HCT116 (cell line): ENCODE results near the gene INPP5E. TPM values are rescaled to one million over a fixed set of nuclear protein-coding genes. Genes with fewer than 3 reads are reported as not detected.

Source experiments
- ATAC-seq: fragments of 200-7000 bp; cut with Tn5 transposase; 2 replicates; pipeline ENCODE4 v1.9.1; 2020; ENCODE audit warnings: mild to moderate bottlenecking, moderate library complexity
- BruUV-seq: library from RNA; stranded (reverse); fragments of 400-500 nt; replicated peaks from 2 replicates; lab custom pipeline; 2021; lab: Mats Ljungman, UMichigan
- CTCF ChIA-PET: fragments of 300-600 bp; sonication (Branson Sonifier 250); formaldehyde crosslinking; loops from one replicate; lab custom pipeline; 2021; ENCODE audit warnings: antibody characterized with exemption; lab: Charles Lee
- POLR2A ChIA-PET: fragments of 300-600, 350-600 bp; sonication (Branson Sonifier 250); formaldehyde crosslinking; loops from one replicate; lab custom pipeline; 2021; ENCODE audit warnings: antibody characterized with exemption; lab: Charles Lee
- RAD21 ChIA-PET, 2 experiments: fragments of 300-600 bp; sonication (Branson Sonifier 250); formaldehyde crosslinking; loops; one replicate each; lab custom pipeline; 2023; ENCODE audit warnings: low total read pairs in 2 of 2; ENCODE audit not compliant: uncharacterized antibody in 2 of 2, unreplicated experiment in 2 of 2, low non-redundant PET in 1 of 2; lab: Charles Lee
- DNase-seq: peaks from one replicate; pipeline ENCODE4 v3.0.0-alpha.2; 2010; ENCODE audit warnings: low read depth, low spot score
- H2AFZ ChIP-seq: fragments of 200-600 bp; shearing (Covaris generic), sonication (generic); 2 replicates; pipeline ENCODE4 v1.6.1; 2017; ENCODE audit warnings: low read depth, mixed run types, mixed read lengths, antibody characterized with exemption, low read length; ENCODE audit not compliant: poor library complexity, severe bottlenecking
- H3K27ac ChIP-seq: 2 replicates; pipeline ENCODE4 v1.5.1; 2012; ENCODE audit warnings: low read depth, low read length
- H3K27me3 ChIP-seq: fragments of 200-600 bp; sonication (generic); 2 replicates; pipeline ENCODE4 v1.6.1; 2016; ENCODE audit warnings: mixed run types, low read length, mixed read lengths; ENCODE audit not compliant: insufficient read depth
- H3K36me3 ChIP-seq, 2 experiments: fragments of 200-500 bp in 1 of 2; fragments of 200-600 bp in 1 of 2; sonication (Bioruptor generic) in 1 of 2; sonication (generic) in 1 of 2; 2 replicates each; pipeline versions ENCODE4 v1.5.1 to v1.6.1; 2014 to 2016; ENCODE audit warnings: low read length in 2 of 2, inconsistent platforms in 1 of 2, mixed read lengths in 1 of 2, mixed run types in 1 of 2; ENCODE audit not compliant: insufficient read depth in 2 of 2, control insufficient read depth in 1 of 2
- H3K4me1 ChIP-seq, 2 experiments: fragments of 200-600 bp in 1 of 2; sonication (generic) in 1 of 2; 2 replicates each; pipeline versions ENCODE4 v1.5.1 to v1.6.1; 2012 to 2017; ENCODE audit warnings: low read length in 2 of 2, inconsistent platforms in 1 of 2, mild to moderate bottlenecking in 1 of 2, mixed read lengths in 1 of 2, mixed run types in 1 of 2, moderate library complexity in 1 of 2; ENCODE audit not compliant: insufficient read depth in 2 of 2, control insufficient read depth in 1 of 2
- H3K4me2 ChIP-seq: fragments of 200-600 bp; sonication (generic); 2 replicates; pipeline ENCODE4 v1.6.1; 2017; ENCODE audit warnings: mixed run types, low read length, mixed read lengths
- H3K4me3 ChIP-seq, 2 experiments: fragments of 200-600 bp in 1 of 2; sonication (generic) in 1 of 2; replicated peaks in 1 of 2; 2 replicates each; pipeline ENCODE4 v1.5.1; 2011 to 2016; ENCODE audit warnings: low read length in 2 of 2, control low read depth in 1 of 2, low read depth in 1 of 2, mild to moderate bottlenecking in 1 of 2, mixed read lengths in 1 of 2, mixed run types in 1 of 2
- H3K79me2 ChIP-seq: fragments of 200-600 bp; sonication (generic); 2 replicates; pipeline ENCODE4 v1.6.1; 2017; ENCODE audit warnings: mild to moderate bottlenecking, mixed run types, low read length, moderate library complexity, mixed read lengths; ENCODE audit not compliant: insufficient read depth
- H3K9ac ChIP-seq: fragments of 200-600 bp; sonication (generic); 2 replicates; pipeline ENCODE4 v1.6.1; 2016; ENCODE audit warnings: low read length, mixed read lengths
- H3K9me2 ChIP-seq: fragments of 200-600 bp; sonication (generic), shearing (Covaris generic); 2 replicates; pipeline ENCODE4 v1.6.1; 2017; ENCODE audit warnings: mixed run types, mild to moderate bottlenecking, moderate library complexity; ENCODE audit not compliant: insufficient read depth
- H3K9me3 ChIP-seq, 2 experiments: fragments of 200-500 bp in 1 of 2; fragments of 200-600 bp in 1 of 2; sonication (Bioruptor generic) in 1 of 2; sonication (generic) in 1 of 2; 2 replicates each; pipeline ENCODE4 v1.6.1; 2014 to 2017; ENCODE audit warnings: low read length in 2 of 2, mixed read lengths in 2 of 2, inconsistent platforms in 1 of 2, low read depth in 1 of 2, mild to moderate bottlenecking in 1 of 2, mixed run types in 1 of 2, moderate library complexity in 1 of 2; ENCODE audit not compliant: control insufficient read depth in 1 of 2, insufficient read depth in 1 of 2
- H4K20me1 ChIP-seq: fragments of 200-600 bp; sonication (generic), shearing (Covaris generic); 2 replicates; pipeline ENCODE4 v1.6.1; 2017; ENCODE audit warnings: mixed run types, mild to moderate bottlenecking, moderate library complexity; ENCODE audit not compliant: insufficient read depth
- CBX3 ChIP-seq: IDR thresholded peaks from 2 replicates; pipeline ENCODE4 v1.6.1; 2012; ENCODE audit warnings: low read depth
- EZH2phosphoT487 ChIP-seq: fragments of 200-600 bp; IDR thresholded peaks from 2 replicates; pipeline ENCODE4 v1.6.1; 2018; ENCODE audit warnings: antibody characterized with exemption, borderline replicate concordance
- JUND ChIP-seq: IDR thresholded peaks from 2 replicates; pipeline ENCODE4 v1.6.1; 2012
- RAD21 ChIP-seq: IDR thresholded peaks from 2 replicates; pipeline ENCODE4 v1.6.1; 2012; ENCODE audit warnings: low read depth, mild to moderate bottlenecking
- SIN3A ChIP-seq: IDR thresholded peaks from 2 replicates; pipeline ENCODE4 v1.6.1; 2012; ENCODE audit warnings: low read depth
- SP1 ChIP-seq: IDR thresholded peaks from 2 replicates; pipeline ENCODE4 v1.6.1; 2012; ENCODE audit warnings: low read depth
- intact Hi-C: fragments of 100-400 bp; cut with micrococcal nuclease; formaldehyde crosslinking; loops from 2 replicates; pipeline ENCODE4 v1.10.0; 2022
- total RNA-seq: library from RNA; stranded (reverse); gene quantifications from one replicate; pipeline ENCODE4 v1.2.1, GENCODE V29; 2021; ENCODE audit not compliant: unreplicated experiment
- TF ChIP-seq, protein P1 (sequence below): IDR thresholded peaks from 2 replicates; pipeline ENCODE4 v1.6.1; 2011; ENCODE audit warnings: mild to moderate bottlenecking, low read length, moderate library complexity; ENCODE audit not compliant: insufficient replicate concordance; ENCODE audit errors: extremely low read depth
- TF ChIP-seq, protein P2 (sequence below): IDR thresholded peaks from 2 replicates; pipeline ENCODE4 v1.6.1; 2012

The INPP5E gene
- total RNA-seq, 1 experiment from 2014 or later, result 23.8 TPM

GRCh38 chr9:136418182-136419091, 21.2 kb downstream of the INPP5E start (continued):
- TF ChIP-seq SP1 (no peak), CBX3 (no peak)
- TF ChIP-seq, protein P1, sequence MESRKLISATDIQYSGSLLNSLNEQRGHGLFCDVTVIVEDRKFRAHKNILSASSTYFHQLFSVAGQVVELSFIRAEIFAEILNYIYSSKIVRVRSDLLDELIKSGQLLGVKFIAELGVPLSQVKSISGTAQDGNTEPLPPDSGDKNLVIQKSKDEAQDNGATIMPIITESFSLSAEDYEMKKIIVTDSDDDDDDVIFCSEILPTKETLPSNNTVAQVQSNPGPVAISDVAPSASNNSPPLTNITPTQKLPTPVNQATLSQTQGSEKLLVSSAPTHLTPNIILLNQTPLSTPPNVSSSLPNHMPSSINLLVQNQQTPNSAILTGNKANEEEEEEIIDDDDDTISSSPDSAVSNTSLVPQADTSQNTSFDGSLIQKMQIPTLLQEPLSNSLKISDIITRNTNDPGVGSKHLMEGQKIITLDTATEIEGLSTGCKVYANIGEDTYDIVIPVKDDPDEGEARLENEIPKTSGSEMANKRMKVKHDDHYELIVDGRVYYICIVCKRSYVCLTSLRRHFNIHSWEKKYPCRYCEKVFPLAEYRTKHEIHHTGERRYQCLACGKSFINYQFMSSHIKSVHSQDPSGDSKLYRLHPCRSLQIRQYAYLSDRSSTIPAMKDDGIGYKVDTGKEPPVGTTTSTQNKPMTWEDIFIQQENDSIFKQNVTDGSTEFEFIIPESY, result no peak
- TF ChIP-seq, protein P2, sequence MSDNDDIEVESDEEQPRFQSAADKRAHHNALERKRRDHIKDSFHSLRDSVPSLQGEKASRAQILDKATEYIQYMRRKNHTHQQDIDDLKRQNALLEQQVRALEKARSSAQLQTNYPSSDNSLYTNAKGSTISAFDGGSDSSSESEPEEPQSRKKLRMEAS, result no peak
- TF ChIP-seq, all 23 proteins: peak for 0

GRCh38 chr9:136416914-136417313, 22.7 kb downstream of the INPP5E start:
- Histone ChIP-seq H2AFZ (no peak overlapping the region), H4K20me1 (no peaks in the 10 kb centered on the region), H3K9me3 (no peaks in the 10 kb centered on the region), H3K27me3 (no peaks in the 10 kb centered on the region), H3K9ac (no peak overlapping the region), H3K4me3 (no peak overlapping the region), H3K36me3 (peaks cover 58 to 79% of the 10 kb centered on the region in 2 experiments), H3K4me2 (no peak overlapping the region), H3K79me2 (peaks cover 50% of the 10 kb centered on the region), H3K27ac (no peak overlapping the region), H3K4me1 (peaks cover 2 to 3% of the 10 kb centered on the region in 2 experiments; a peak in 3 of 4 replicates), H3K9me2 (no peaks in the 10 kb centered on the region)
- TF ChIP-seq EZH2phosphoT487, result no peak
- TF ChIP-seq JUND, result no peak
- TF ChIP-seq, protein P1, result no peak
- no peak for TF ChIP-seq RAD21
- TF ChIP-seq SIN3A, result no peak
- intact Hi-C loops, result no loop called here
- no peak for ATAC-seq
- BruUV-seq, result no TSS peak
- RAD21 ChIA-PET, result no interaction called here
- POLR2A ChIA-PET, result no interaction called here
- no peak for DNase-seq
- CTCF ChIA-PET, result no interaction called here
